BE2C (cell line): Measurements from ENCODE around the gene FKBP10.

ENCODE experiments used
- DNase-seq: peaks from one replicate; pipeline ENCODE4 v3.0.0-alpha.2; 2020
- H3K27me3 ChIP-seq: fragments of 250-450 bp; sonication (Bioruptor Pico); 2 replicates; pipeline ENCODE4 v1.5.1; 2020; ENCODE audit warnings: mild to moderate bottlenecking
- H3K36me3 ChIP-seq: fragments of 250-450 bp; sonication (Bioruptor Pico); 2 replicates; pipeline ENCODE4 v1.5.1; 2020; ENCODE audit warnings: mild to moderate bottlenecking
- H3K4me1 ChIP-seq: fragments of 250-450 bp; sonication (Bioruptor Pico); 2 replicates; pipeline ENCODE4 v1.5.1; 2020
- H3K4me3 ChIP-seq: 2 replicates; pipeline ENCODE4 v1.5.1; 2011; ENCODE audit warnings: low read depth, low read length
- H3K9me3 ChIP-seq: fragments of 250-450 bp; sonication (Bioruptor Pico); 2 replicates; pipeline ENCODE4 v1.5.1; 2020
- TF ChIP-seq, protein P1 (sequence below): IDR thresholded peaks from 2 replicates; pipeline ENCODE4 v1.5.1; 2012; ENCODE audit warnings: mild to moderate bottlenecking, low read depth, low read length

FKBP10 gene

DNA sequence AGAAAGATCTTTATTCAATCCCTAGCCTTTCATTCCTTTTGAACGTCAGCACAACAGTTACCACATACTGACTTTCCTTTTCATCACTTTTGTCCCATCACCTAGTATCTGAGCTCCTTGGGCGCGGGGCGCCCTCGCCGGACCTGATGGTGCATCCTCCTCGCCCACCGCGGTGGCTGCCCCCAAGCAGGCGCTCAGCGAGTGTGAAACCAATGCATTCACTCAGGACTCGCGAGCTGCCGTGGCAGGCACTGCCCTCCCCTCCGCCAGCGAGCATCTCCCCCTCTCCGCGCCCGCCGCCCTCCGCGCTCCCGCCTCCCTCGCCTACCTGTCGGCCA lies 51.7 kb downstream of the FKBP10 start:
- Histone ChIP-seq H3K36me3 (peaks cover 23% of the 10 kb centered on the region), H3K9me3 (no peaks in the 10 kb centered on the region), H3K4me3 (peak overlapping the region; percentile 97), H3K27me3 (no peaks in the 10 kb centered on the region), H3K4me1 (peaks cover 11% of the 10 kb centered on the region)
- TF ChIP-seq, protein P1, sequence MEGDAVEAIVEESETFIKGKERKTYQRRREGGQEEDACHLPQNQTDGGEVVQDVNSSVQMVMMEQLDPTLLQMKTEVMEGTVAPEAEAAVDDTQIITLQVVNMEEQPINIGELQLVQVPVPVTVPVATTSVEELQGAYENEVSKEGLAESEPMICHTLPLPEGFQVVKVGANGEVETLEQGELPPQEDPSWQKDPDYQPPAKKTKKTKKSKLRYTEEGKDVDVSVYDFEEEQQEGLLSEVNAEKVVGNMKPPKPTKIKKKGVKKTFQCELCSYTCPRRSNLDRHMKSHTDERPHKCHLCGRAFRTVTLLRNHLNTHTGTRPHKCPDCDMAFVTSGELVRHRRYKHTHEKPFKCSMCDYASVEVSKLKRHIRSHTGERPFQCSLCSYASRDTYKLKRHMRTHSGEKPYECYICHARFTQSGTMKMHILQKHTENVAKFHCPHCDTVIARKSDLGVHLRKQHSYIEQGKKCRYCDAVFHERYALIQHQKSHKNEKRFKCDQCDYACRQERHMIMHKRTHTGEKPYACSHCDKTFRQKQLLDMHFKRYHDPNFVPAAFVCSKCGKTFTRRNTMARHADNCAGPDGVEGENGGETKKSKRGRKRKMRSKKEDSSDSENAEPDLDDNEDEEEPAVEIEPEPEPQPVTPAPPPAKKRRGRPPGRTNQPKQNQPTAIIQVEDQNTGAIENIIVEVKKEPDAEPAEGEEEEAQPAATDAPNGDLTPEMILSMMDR = no peak
- no peak for DNase-seq

DNA sequence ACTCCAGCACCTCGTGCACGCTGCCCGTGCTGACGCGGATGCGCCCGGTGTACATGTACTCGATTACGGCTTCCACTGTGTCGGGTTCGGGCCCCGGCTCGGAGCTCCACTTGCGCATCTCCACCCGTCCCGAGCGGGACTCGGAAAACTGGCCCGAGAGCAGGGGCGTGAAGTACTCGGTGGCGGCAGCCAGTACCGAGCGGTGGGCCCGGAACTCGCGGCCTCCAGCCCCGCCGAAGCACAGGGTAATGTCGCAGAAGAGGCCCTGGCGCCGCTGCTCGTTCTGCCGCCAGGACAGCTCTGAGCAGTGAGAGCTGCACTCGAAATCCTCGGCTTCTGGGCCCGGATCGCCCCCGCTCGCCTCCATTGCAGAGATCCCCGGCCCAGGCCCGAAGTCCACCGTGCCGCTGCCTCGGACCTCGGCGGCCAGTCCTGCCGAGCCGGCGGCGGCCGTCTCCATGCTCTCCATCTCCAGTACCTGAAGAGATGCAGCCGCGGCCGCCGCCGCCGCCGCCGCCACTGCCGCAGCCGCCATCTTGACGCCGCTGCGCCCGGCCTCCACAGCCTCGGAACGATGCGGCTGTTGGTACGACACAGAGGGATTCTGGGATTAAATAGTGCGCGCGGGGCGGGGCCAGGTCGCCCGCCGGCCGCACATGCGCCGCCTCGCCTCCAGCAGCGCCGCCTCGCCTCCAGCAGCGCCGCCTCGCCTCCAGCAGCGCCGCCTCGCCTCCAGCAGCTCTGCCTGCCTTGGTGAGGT lies 52.2 kb downstream of the FKBP10 start, which contains the start of gene KLHL11:
KLHL11 (minus strand) TSS at position 588 of the 760 bp plus-strand sequence; CDS start at position 535, 53 bp downstream.
- Histone ChIP-seq H3K4me3 (peak within 1 kb of the TSS; percentile 97), H3K36me3 (peaks cover 29% of the 10 kb centered on the region), H3K4me1 (peaks cover 6% of the 10 kb centered on the region), H3K9me3 (no peaks in the 10 kb centered on the region), H3K27me3 (no peaks in the 10 kb centered on the region)
- TF ChIP-seq, protein P1 = no peak
- DNase-seq = peak; percentile 94

DNA sequence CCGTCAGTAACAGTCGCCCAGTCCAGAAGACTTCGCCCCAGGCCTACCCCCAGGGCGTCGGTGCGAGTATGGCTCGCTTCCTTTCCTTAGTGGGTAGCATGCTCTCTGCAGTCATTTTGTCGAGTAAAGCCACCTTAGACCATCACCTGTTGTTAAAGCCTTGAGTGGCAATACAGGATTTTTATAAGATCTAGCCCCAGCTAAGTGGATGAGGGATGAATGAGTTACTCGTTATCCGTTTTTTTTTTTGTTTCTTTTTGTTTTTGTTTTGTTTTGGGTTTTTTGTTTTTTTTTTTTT lies 52.7 kb downstream of the FKBP10 start:
- TF ChIP-seq, protein P1 = no peak
- peaks cover 3% of the 10 kb centered on the region for H3K4me1 ChIP-seq
- no peaks in the 10 kb centered on the region for H3K27me3 ChIP-seq
- H3K4me3 ChIP-seq = peak overlapping the region; percentile 40
- H3K9me3 ChIP-seq = no peaks in the 10 kb centered on the region
- H3K36me3 ChIP-seq = peaks cover 34% of the 10 kb centered on the region
- no peak for DNase-seq

- no peaks in the 10 kb centered on the region for H3K27me3 ChIP-seq
- no peak overlapping the region for H3K4me3 ChIP-seq
- H3K9me3 ChIP-seq = no peaks in the 10 kb centered on the region
- DNase-seq = no peak
- H3K4me1 ChIP-seq = no peaks in the 10 kb centered on the region
- peaks cover 64% of the 10 kb centered on the region for H3K36me3 ChIP-seq
- TF ChIP-seq, protein P1 = no peak
Measured at GRCh38 chr17:41868568-41868967, 55.8 kb downstream of the FKBP10 start.

DNA sequence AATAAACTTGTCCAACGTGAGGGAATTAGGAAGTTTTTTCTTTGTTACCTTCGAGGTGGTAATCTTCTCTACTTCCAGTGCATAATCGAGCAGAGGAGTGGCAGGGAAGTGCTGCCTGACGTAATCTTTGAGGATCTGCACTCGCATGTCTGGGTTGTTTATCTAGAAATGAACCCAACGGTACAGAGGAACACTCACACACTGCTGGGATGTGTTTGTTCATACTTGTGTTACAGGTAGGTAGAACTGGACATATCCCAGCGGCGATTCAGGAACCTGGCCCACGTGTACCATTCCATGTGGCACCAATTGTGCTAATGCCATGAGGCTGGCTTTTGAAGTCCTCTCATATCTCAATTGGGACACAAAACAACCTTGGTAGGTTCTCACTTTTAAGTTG lies 56.6 kb downstream of the FKBP10 start:
- peaks cover 73% of the 10 kb centered on the region for H3K36me3 ChIP-seq
- DNase-seq = no peak
- no peaks in the 10 kb centered on the region for H3K4me1 ChIP-seq

DNA sequence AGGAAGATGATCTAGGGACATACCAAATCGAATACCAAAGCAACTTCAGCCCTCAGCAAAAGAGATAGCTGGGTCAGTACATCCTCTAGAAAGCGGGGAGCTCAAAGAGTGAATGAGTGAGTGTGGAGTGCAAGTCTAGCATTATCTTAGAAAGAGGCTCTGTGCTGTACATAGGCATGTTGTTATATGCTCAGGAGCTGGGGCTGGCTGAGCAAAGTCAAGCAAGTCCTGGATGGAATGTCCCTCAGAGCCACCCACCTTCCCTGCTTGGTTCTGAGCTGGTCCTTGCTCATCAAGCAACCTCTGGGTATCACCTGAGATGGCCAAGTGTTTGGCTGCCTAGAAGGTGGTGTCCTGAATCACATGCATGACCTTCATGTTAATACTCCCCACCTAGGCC lies 57.3 kb downstream of the FKBP10 start:
- H3K27me3 ChIP-seq = no peaks in the 10 kb centered on the region
- H3K4me1 ChIP-seq = no peaks in the 10 kb centered on the region
- TF ChIP-seq, protein P1 = no peak
- no peak for DNase-seq
- H3K36me3 ChIP-seq = peaks cover 79% of the 10 kb centered on the region
- no peak overlapping the region for H3K4me3 ChIP-seq
- H3K9me3 ChIP-seq = no peaks in the 10 kb centered on the region

More for the DNA sequence above, 56.6 kb downstream of the FKBP10 start:
- Histone ChIP-seq H3K27me3 (no peaks in the 10 kb centered on the region), H3K9me3 (no peaks in the 10 kb centered on the region), H3K4me3 (no peak overlapping the region)
- TF ChIP-seq, protein P1 = no peak
